Measurements from ENCODE around the gene CDC42BPA. TPM values are rescaled to one million over a fixed set of nuclear protein-coding genes. Genes with fewer than 3 reads are reported as not detected.

CDC42BPA gene
- total RNA-seq, 1 donor: 2.3 TPM

DNA sequence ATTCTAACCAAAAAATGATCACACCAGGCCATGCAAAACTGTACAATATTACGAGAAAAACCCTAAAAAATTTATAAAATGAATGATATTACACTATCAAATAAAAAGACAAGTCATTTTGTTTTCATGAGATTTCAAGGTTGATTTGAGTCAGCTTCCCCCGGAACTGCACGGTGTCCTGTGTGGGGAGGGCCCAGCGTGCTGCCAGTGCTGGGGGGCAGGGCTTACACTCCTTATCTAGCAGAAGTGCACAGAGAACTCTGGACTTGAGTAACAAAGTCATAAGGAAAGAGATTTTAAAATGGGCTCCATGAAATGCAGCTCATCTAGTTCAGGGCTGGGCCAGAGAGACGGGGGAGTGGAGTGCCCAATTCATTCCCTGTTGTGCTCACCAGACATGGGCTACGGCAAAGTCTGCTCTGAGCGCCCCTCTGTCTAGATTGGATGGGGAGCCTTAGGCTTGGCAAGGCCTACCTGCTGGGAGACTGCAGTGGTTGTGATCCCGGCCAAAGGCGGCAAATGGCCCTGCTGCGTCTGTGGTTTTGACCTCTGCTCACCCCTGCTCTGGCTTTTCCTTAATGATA is 328.1 kb downstream of the CDC42BPA start:
- H3K4me1 ChIP-seq (ENCODE audit: insufficient read depth, low read length): peaks cover 19% of the 10 kb centered on the region
- no peaks in the 10 kb centered on the region for H3K9me3 ChIP-seq (ENCODE audit: low read depth, low read length)
- no peak overlapping the region for H3K4me3 ChIP-seq (ENCODE audit: low read length)

DNA sequence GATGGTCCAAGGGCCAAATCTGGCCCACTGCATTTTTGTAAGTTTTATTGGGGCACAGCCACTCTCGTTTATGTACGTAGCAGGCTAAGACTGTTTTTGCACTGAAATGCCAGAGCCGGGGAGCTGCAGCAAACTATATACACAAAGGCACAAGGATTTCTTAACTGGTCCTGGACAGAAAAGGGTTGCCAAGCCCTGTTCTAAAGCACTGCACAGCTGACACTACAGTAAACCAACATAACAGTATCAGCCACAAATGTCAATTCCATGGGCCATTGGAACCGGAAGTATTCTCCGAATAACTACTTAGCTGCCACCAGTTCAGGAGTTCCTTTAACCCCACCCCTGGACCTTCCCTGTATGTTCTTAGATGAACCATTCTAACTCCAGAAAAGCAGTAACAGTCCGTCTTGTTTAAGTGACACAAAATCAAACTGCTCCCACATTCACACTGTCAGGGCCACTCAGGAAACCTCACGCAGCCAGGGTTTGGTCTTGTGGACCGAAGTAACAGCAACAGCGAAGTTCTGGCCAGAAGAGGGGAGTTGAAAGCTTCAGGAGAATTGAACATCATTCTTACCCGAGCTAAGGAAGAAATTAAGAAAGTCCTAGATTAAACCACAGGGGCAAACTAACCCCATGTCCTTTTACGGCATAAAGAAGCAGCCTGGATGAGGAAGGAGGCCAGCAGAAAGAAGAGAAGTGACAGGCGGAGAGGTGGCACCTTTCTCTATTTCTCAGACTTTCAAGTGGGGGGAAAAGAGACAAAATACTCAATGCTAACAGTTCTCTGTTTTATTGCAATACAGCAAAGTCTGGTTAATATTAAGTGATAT is 329.0 kb downstream of the CDC42BPA start:
- Histone ChIP-seq H3K4me1 (ENCODE audit: insufficient read depth, low read length) (peaks cover 19% of the 10 kb centered on the region), H3K27me3 (ENCODE audit: insufficient read depth, low read length) (no peaks in the 10 kb centered on the region), H3K4me3 (ENCODE audit: low read length) (no peak overlapping the region), H3K9me3 (ENCODE audit: low read depth, low read length) (no peaks in the 10 kb centered on the region)

More for the DNA sequence above, 328.1 kb downstream of the CDC42BPA start:
- H3K27me3 ChIP-seq (ENCODE audit: insufficient read depth, low read length): no peaks in the 10 kb centered on the region

- H3K4me1 ChIP-seq (ENCODE audit: insufficient read depth, low read length): peaks cover 19% of the 10 kb centered on the region
- H3K4me3 ChIP-seq (ENCODE audit: low read length): no peak overlapping the region
- H3K27me3 ChIP-seq (ENCODE audit: insufficient read depth, low read length): no peaks in the 10 kb centered on the region
- H3K9me3 ChIP-seq (ENCODE audit: low read depth, low read length): no peaks in the 10 kb centered on the region
Observed at GRCh38 chr1:226988334-226988666, 330.0 kb downstream of the CDC42BPA start.

DNA sequence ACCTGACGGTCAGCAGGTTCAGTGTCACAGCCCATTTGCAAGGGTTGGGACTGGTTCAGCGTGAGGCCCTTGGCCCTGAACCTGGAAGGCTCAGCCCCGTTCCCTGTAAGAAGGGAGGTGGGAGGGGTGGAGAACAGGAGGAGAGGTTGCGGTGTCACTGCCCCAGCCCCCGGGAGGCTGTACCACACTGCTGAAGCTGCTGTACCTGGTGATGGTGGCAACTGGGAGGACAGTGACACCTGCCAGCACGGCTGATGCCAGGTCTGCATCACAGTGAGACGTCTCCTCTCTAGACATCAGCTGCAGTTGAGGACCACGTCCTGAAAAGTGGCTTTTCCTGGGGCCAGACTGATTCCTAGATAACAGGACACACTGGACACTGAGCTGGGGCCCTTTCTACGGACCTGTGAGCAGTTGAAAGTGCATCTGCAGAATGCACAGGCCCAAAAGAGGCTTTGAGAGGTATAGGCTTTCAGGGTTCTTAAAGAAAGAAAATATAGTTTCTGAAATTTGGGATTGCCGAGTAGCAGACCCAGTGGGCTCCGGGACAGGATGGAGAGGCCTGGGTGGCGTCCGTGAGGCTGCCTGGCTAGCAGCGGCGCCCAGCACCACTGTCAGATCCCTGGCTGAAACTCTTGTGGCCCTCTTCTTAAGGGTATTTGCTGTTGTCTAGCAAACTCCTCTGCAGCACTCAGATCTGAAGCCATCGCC is 330.5 kb downstream of the CDC42BPA start:
- Histone ChIP-seq H3K27me3 (ENCODE audit: insufficient read depth, low read length) (no peaks in the 10 kb centered on the region), H3K4me3 (ENCODE audit: low read length) (no peak overlapping the region), H3K4me1 (ENCODE audit: insufficient read depth, low read length) (peaks cover 19% of the 10 kb centered on the region), H3K9me3 (ENCODE audit: low read depth, low read length) (no peaks in the 10 kb centered on the region)

- H3K4me1 ChIP-seq (ENCODE audit: insufficient read depth, low read length): peaks cover 19% of the 10 kb centered on the region
- no peaks in the 10 kb centered on the region for H3K27me3 ChIP-seq (ENCODE audit: insufficient read depth, low read length)
- H3K4me3 ChIP-seq (ENCODE audit: low read length): no peak overlapping the region
- no peaks in the 10 kb centered on the region for H3K9me3 ChIP-seq (ENCODE audit: low read depth, low read length)
Observed at GRCh38 chr1:226987179-226987536, 331.1 kb downstream of the CDC42BPA start.

GRCh38 chr1:226986496-226987178 is 331.7 kb downstream of the CDC42BPA start:
- Histone ChIP-seq H3K9me3 (ENCODE audit: low read depth, low read length) (no peaks in the 10 kb centered on the region), H3K4me3 (ENCODE audit: low read length) (no peak overlapping the region), H3K4me1 (ENCODE audit: insufficient read depth, low read length) (peaks cover 19% of the 10 kb centered on the region), H3K27me3 (ENCODE audit: insufficient read depth, low read length) (no peaks in the 10 kb centered on the region)

DNA sequence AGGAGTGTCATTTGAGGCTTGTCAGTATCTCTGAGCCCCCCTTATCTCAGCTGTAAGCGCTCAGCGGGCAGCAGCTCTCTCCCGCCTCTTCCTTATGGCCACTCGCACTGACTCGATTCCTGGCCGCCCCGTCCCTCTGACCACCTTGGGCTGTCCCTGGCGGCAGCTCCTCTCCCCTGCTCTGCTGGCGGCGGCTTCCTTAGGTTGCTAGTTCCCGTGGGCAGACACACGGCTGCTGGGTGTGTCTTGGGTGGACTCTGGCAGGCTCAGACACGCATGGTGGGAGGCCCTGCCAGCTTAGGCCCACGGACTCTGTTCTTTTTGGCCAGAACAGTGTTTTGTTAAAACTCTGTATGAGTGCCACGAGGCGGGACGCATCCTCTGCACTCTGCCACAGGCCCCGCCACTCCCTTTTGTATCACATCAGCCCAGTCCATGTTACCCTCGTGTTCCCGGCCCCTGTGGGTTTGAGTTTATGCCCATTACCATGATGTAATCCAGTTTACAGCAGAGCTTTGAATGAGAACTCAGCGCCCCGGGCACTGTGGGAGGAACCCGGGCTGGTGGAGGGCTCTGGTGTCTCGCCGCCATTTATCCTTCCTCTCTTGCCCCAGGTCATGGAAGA is 332.3 kb downstream of the CDC42BPA start:
- Histone ChIP-seq H3K4me1 (ENCODE audit: insufficient read depth, low read length) (peaks cover 19% of the 10 kb centered on the region), H3K27me3 (ENCODE audit: insufficient read depth, low read length) (no peaks in the 10 kb centered on the region), H3K4me3 (ENCODE audit: low read length) (no peak overlapping the region), H3K9me3 (ENCODE audit: low read depth, low read length) (no peaks in the 10 kb centered on the region)

- Histone ChIP-seq H3K4me3 (ENCODE audit: low read length) (no peak overlapping the region), H3K27me3 (ENCODE audit: insufficient read depth, low read length) (no peaks in the 10 kb centered on the region), H3K4me1 (ENCODE audit: insufficient read depth, low read length) (peaks cover 16% of the 10 kb centered on the region), H3K9me3 (ENCODE audit: low read depth, low read length) (no peaks in the 10 kb centered on the region)
Observed at GRCh38 chr1:226985239-226985838, 333.0 kb downstream of the CDC42BPA start.

GRCh38 chr1:226984521-226985238 is 333.6 kb downstream of the CDC42BPA start:
- Histone ChIP-seq H3K4me3 (ENCODE audit: low read length) (no peak overlapping the region), H3K9me3 (ENCODE audit: low read depth, low read length) (no peaks in the 10 kb centered on the region), H3K27me3 (ENCODE audit: insufficient read depth, low read length) (no peaks in the 10 kb centered on the region), H3K4me1 (ENCODE audit: insufficient read depth, low read length) (peaks cover 10% of the 10 kb centered on the region)

DNA sequence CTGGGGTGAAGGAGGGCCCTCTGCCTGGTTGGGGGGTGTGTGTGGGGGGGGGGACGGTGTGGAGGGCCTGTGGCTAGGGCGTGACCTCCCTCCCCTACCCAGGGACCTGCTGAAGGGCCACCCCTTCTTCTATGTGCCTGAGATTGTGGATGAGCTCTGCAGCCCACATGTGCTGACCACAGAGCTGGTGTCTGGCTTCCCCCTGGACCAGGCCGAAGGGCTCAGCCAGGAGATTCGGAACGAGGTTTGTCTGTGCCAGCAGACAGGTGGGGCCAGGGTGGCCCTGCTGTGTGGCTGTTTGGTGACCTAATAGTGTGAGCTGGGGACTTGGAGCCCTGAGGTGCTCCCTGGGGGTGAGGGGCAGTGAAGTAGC is 334.3 kb downstream of the CDC42BPA start:
- H3K27me3 ChIP-seq (ENCODE audit: insufficient read depth, low read length): no peaks in the 10 kb centered on the region
- peaks cover 3% of the 10 kb centered on the region for H3K4me1 ChIP-seq (ENCODE audit: insufficient read depth, low read length)
- no peak overlapping the region for H3K4me3 ChIP-seq (ENCODE audit: low read length)
- H3K9me3 ChIP-seq (ENCODE audit: low read depth, low read length): no peaks in the 10 kb centered on the region

- Histone ChIP-seq H3K4me1 (ENCODE audit: insufficient read depth, low read length) (no peaks in the 10 kb centered on the region), H3K4me3 (ENCODE audit: low read length) (no peak overlapping the region)
Observed at GRCh38 chr1:226983247-226983991, 334.9 kb downstream of the CDC42BPA start.

DNA sequence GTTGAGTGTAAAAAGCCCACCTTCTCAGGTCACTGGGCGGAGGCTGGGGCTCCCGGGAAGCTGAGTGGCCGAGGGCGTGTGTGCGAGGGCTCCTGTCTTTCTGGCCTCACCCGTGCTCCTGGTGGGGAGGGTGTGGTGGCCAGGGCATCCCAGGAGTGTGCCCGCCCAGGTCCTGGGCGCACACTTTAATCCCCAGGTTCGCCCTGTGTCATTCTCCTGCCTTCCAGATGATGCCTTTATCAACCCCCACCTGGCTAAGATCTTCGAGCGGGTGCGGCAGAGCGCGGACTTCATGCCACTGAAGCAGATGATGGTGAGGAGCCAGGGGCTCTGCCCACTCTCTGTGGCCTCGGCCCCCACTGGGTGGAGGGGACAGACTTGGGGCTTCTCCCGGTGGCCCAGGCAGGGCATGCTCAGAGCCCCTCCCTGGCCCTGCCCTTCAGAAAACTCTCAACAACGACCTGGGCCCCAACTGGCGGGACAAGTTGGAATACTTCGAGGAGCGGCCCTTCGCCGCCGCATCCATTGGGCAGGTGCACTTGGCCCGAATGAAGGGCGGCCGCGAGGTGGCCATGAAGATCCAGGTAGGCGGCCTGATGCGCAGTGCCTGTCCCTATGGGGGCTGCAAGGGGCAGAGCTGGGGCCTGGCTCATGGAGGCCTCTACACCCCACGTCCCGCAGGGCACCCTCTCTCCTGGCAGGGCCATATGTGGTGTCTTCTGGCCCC is 335.7 kb downstream of the CDC42BPA start:
- H3K9me3 ChIP-seq (ENCODE audit: low read depth, low read length): no peaks in the 10 kb centered on the region
- H3K27me3 ChIP-seq (ENCODE audit: insufficient read depth, low read length): no peaks in the 10 kb centered on the region
- no peaks in the 10 kb centered on the region for H3K4me1 ChIP-seq (ENCODE audit: insufficient read depth, low read length)
- H3K4me3 ChIP-seq (ENCODE audit: low read length): no peak overlapping the region

More at GRCh38 chr1:226983247-226983991, 334.9 kb downstream of the CDC42BPA start:
- no peaks in the 10 kb centered on the region for H3K27me3 ChIP-seq (ENCODE audit: insufficient read depth, low read length)
- no peaks in the 10 kb centered on the region for H3K9me3 ChIP-seq (ENCODE audit: low read depth, low read length)

DNA sequence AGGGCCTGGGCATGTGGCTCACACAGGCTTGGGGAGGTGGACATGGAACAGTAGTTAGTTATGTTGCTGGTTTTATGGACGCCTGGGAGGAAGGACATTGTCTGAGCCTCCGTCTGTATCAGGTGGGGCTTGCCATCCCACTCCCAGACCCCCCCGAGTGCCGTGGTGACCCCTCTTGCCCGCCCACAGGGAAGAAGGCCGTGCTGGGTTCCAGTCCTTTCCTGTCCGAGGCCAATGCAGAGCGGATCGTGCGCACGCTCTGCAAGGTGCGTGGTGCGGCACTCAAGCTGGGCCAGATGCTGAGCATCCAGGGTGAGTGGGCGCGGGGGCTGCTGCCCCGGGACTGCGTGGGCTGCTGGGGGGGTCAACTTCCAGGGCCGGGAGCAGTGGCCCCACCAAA is 336.5 kb downstream of the CDC42BPA start:
- no peaks in the 10 kb centered on the region for H3K27me3 ChIP-seq (ENCODE audit: insufficient read depth, low read length)
- H3K4me3 ChIP-seq (ENCODE audit: low read length): no peak overlapping the region
- H3K4me1 ChIP-seq (ENCODE audit: insufficient read depth, low read length): no peaks in the 10 kb centered on the region
- no peaks in the 10 kb centered on the region for H3K9me3 ChIP-seq (ENCODE audit: low read depth, low read length)

Measured in mononuclear cell (primary cell).